NCI-H345 (cell line): ENCODE data around the gene STYXL1.
A peak's percentile ranks its signal among the peaks of the same experiment; 100 is the strongest.
"Not testable (repeated sequence)": the region's sequence is repeated elsewhere in the genome, so short reads cannot be mapped to it uniquely, and the experiment has no call there.

Experiments used
- DNase-seq: peaks from one replicate; lab custom pipeline; 2025; lab: John Stamatoyannopoulos, UW

The STYXL1 gene

GRCh38 chr7:76029682-76030081 is 18.1 kb downstream of the STYXL1 start:
- peak; percentile 21 for DNase-seq

- no peak for DNase-seq
Observed at GRCh38 chr7:76023002-76023401, 24.8 kb downstream of the STYXL1 start.

- DNase-seq: no peak
Observed at GRCh38 chr7:76022026-76022780, 25.6 kb downstream of the STYXL1 start.

GRCh38 chr7:76020031-76020714 is 27.6 kb downstream of the STYXL1 start:
- DNase-seq: peak; percentile 46

- not testable (repeated sequence) for DNase-seq
Observed at GRCh38 chr7:76018520-76018919, 29.3 kb downstream of the STYXL1 start.

GRCh38 chr7:76016191-76016947 is 31.4 kb downstream of the STYXL1 start:
- DNase-seq: no peak

DNA sequence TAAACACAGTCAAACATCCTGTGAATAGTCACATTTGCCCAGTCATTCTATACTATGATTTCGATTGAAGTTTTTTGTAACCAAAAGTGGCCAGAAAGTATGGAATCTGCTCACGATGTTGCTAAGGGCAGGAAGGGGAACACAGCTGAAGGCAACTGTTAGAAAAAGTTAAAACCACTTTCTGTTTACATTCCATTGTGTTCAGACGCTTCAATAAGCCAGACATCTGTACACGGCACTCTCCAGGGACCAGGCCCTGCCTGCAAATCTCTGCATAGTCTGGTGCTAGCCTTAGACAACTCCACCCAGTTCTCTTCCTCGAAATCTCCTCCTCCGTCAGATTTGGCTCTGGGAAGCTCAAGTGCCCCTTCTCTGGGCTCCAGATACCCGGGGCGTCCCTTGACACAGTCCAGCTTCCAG is 36.3 kb downstream of the STYXL1 start:
- no peak for DNase-seq

GRCh38 chr7:76009672-76010600 is 37.9 kb downstream of the STYXL1 start:
- DNase-seq: no peak

DNA sequence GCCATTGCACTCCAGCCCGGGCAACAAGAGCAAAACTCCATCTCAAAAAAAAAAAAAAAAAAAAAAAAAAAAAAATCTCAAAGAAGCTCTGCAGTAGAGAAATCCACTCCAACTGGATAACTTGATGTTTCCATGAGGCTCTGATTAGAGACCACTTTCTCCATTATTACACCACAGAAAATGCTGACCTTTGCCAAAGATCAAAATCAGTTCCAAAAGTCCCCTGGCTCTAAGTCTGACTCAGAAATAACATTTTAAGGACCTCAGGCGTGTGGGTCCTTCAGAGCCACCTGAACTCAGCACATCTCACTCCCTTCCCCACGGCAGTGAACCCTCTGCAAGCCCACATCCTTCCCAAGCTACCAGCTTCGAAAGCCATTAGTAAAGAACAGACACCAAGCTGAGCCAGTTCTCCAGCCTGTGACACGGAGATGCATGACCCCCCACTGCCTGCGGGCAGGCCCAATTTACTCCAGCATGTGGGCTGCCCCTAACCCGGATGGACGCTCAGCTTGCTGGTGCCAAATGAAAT is 39.6 kb downstream of the STYXL1 start:
- no peak for DNase-seq

DNA sequence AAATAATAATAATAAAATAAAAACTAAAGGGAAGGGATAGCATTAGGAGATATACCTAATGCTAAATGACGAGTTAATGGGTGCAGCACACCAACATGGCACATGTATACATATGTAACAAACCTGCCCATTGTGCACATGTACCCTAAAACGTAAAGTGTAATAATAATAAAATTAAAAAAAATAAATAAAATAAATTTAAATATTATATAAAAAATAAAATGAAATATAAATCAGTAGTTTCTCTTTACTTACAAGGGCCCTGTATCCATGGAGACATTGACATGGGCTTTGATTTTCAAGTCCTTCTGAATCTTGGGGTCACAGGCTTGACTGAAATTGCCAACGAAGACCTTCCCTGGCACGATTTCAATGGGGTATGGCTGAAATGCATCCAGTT is 42.8 kb downstream of the STYXL1 start:
- DNase-seq: not testable (repeated sequence)

GRCh38 chr7:76003351-76003750 is 44.4 kb downstream of the STYXL1 start:
- no peak for DNase-seq

GRCh38 chr7:76002822-76003221 is 45.0 kb downstream of the STYXL1 start:
- DNase-seq: no peak

- DNase-seq: no peak
Observed at GRCh38 chr7:76002139-76002538, 45.7 kb downstream of the STYXL1 start.

DNA sequence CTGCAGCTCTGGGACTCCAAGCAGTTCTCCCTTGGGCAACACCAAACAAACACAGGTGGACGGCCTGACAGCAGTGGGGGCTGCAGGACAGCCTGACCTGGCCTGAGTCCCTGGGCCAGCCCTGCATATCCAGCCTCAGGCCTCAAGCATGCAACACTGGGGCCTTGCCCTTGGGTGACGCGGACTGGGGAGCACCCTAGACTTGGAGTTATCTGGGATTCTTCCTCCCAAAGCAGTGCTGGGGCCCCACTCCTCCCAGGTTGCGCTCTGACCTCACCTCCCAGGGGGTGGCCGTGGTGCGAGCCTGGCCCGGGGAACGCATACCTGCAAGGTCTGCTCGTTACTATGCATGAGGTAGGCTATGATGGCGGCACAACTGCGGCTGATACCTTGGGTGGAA is 47.2 kb downstream of the STYXL1 start:
- DNase-seq: no peak

GRCh38 chr7:75998038-75998437 is 49.8 kb downstream of the STYXL1 start:
- DNase-seq: no peak

DNA sequence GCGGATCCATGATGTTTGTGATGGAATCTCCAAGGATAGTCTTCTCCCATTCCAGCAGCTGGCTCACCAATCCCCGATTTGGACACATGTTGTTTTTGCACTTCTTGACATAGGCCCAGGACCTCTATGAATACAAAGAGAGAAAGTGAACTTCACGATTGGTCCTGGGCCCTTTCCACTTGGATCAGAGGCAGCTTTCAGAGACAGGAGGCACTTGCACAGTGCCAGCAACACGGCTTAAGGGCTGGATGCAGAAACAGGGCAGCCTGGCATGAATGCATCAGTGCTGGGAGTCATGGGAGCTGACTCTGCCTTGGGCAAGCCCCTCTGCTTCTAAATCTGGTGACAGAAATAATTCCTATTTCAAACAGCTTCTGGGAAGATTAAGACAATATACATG is 51.3 kb downstream of the STYXL1 start:
- DNase-seq: no peak

DNA sequence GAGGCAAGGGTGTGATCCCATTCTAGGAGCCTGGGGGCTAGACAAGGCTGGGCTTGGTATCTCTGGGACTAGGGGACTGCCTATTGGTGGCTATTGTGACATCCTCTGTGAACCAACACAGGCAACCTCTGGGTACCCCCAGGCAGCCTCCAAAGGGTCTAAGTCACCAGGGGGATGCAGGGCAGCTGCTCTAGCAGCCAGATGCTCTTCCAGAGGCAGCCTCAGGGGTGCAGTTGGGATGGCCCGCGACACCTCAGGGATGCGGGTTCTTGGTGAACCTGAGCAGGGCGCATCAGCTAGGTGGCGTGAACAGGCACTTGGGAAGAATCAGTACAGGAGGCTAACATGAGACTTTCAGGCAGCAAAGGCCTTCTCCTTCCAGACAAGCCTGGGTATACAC is 51.8 kb downstream of the STYXL1 start:
- no peak for DNase-seq

- no peak for DNase-seq
Observed at GRCh38 chr7:75995052-75995471, 52.7 kb downstream of the STYXL1 start.

GRCh38 chr7:75994388-75995051 is 53.3 kb downstream of the STYXL1 start, which contains the start of gene TMEM120A:
TSS of gene TMEM120A (minus strand) at chr7:75994595. CDS start at chr7:75994570, 25 bp downstream.
- DNase-seq: peak; percentile 93

DNA sequence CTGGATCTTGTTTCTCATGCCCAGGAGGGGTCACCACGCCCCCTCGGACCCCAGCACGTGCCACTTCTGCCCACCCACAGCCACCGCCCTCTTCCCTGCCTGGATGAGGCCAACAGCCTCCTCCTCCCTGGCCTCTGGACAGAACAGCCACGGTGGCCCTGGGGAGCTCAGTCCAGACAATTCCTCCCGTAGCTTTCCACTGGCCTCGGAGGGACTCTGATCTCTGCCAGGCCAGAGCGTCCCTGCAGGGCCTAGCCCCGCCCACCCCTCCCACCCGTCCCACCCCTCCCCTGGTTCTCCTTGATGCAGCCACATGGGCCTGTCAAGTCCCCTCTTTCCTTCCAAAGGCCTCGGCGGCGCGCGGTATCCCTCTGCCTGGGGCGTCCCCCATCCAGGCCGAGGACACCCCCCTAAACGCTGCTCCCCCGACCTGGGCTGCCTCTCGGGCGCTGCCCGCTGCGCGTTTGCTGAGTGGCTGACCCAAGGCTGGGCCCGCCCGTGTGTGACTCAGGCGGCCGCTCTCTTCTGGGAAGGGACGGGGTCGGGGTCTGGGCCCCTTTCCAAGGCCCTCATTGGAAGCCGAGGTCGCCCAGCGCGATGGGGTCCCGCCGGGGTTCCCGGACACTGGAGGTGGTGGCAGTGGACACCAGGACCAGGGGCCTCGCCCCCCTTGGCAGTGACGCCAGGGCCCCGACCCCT is 54.0 kb downstream of the STYXL1 start:
- DNase-seq: no peak
